Transverse colon (tissue), 4 donors: ENCODE results near the gene REM2. TPM values are rescaled to one million over a fixed set of nuclear protein-coding genes. Genes with fewer than 3 reads are reported as not detected.

ENCODE experiments used
- DNase-seq: peaks from one replicate; pipeline ENCODE4 v3.0.0-alpha.2; 2019
- H3K27ac ChIP-seq, 4 donors: fragments of 200-600 bp; sonication (generic); 2 replicates each; pipeline ENCODE4 v1.5.1; 2016 to 2018; ENCODE audit warnings: inconsistent platforms in 4 of 4
- H3K27me3 ChIP-seq: fragments of 200-600 bp; sonication (generic); 2 replicates; pipeline ENCODE4 v1.5.1; 2017; ENCODE audit warnings: inconsistent platforms
- H3K36me3 ChIP-seq, 4 donors: fragments of 200-600 bp; sonication (generic); 2 replicates each; pipeline ENCODE4 v1.5.1; 2017 to 2019; ENCODE audit warnings: inconsistent platforms in 4 of 4
- H3K4me1 ChIP-seq, 4 donors: fragments of 200-600 bp; sonication (generic); 2 replicates each; pipeline ENCODE4 v1.5.1; 2017 to 2020; ENCODE audit warnings: inconsistent platforms in 4 of 4
- H3K4me3 ChIP-seq, 4 donors: fragments of 200-600 bp; sonication (generic); 1 replicate in 1 of 4; 2 replicates in 3 of 4; pipeline versions ENCODE4 v1.5.1 to v1.6.1; 2017 to 2019; ENCODE audit warnings: inconsistent platforms in 4 of 4
- H3K9me3 ChIP-seq, 2 donors: fragments of 200-600 bp; sonication (generic); 2 replicates each; pipeline ENCODE4 v1.5.1; 2017 to 2019; ENCODE audit warnings: inconsistent platforms in 2 of 2
- EP300 ChIP-seq: sonication (generic); formaldehyde crosslinking; IDR thresholded peaks from one replicate; pipeline ENCODE4 v1.6.1; 2017; ENCODE audit warnings: antibody characterized with exemption, low read depth
- POLR2A ChIP-seq: fragments of 450-650 bp; IDR thresholded peaks from one replicate; pipeline ENCODE4 v1.6.1; 2016; ENCODE audit warnings: antibody characterized with exemption, mild to moderate bottlenecking, moderate library complexity
- POLR2AphosphoS5 ChIP-seq, 3 donors: sonication (generic); formaldehyde crosslinking; IDR thresholded peaks; one replicate each; pipeline ENCODE4 v1.6.1; 2016; ENCODE audit warnings: antibody characterized with exemption in 3 of 3
- WGBS, 2 donors: methylation state at CpG; one replicate each; pipeline ENCODE4 v1.1.5; 2018; ENCODE audit warnings: low coverage in 1 of 2; 5-methylcytosine and 5-hydroxymethylcytosine counted together
- in situ Hi-C, 4 donors: fragments of 200-750 bp; cut with MboI; loops; one replicate each; pipeline versions ENCODE4 v1.15.0 to v1.15.1; 2017; ENCODE audit warnings: low sequenced_read_pairs in 3 of 4, low pct_ligation_motif_present in 1 of 4, low pct_unique_long_range_greater_than_20kb in 1 of 4
- intact Hi-C: fragments of 100-400 bp; cut with DNase I; formaldehyde crosslinking; loops from one replicate; pipeline ENCODE4 v1.15.1; 2023; ENCODE audit warnings: low total_unique reads
- total RNA-seq, 4 donors: library from RNA; depleted of rRNA; stranded (reverse); fragments of >200 nt; gene quantifications; one replicate each; pipeline ENCODE4 v1.1.0, GENCODE V29; 2016
- TF ChIP-seq, protein P1 (sequence below), 5 experiments: fragments of 200-600 bp in 3 of 5; fragments of 450-650 bp in 2 of 5; sonication (generic) in 3 of 5; IDR thresholded peaks; 1 replicate in 2 of 5; 2 replicates in 3 of 5; pipeline ENCODE4 v1.5.1; 2016 to 2017; ENCODE audit warnings: antibody characterized with exemption in 5 of 5, inconsistent platforms in 3 of 5, mild to moderate bottlenecking in 2 of 5, moderate library complexity in 1 of 5

REM2 gene
- total RNA-seq, 4 donors from 2014 or later, result 0.27 to 5.2 (median 2.1) TPM; not detected in 1

DNA sequence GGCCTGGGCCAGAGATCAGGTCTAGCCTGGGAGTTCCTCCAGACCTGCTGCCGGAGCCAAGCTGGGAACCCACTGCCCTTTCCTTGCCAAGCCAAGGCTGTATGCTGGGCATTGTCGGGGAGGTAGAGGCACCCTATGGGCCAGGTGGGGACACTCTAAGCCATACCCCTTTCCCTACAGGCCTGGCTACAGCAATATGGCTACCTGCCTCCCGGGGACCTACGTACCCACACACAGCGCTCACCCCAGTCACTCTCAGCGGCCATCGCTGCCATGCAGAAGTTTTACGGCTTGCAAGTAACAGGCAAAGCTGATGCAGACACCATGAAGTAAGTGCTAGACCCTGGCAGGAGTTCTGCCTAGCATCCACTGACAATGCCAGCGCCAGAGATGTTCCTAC, 41.7 kb upstream of the REM2 start:
- H3K27ac ChIP-seq, result peak overlapping the region in 2 of 4 donors; percentile 33 to 96
- H3K27me3 ChIP-seq, result no peaks in the 10 kb centered on the region
- peaks cover 0 to 46% (median 8%) of the 10 kb centered on the region in 4 donors for H3K36me3 ChIP-seq
- peaks cover 10 to 46% (median 24%) of the 10 kb centered on the region in 4 donors for H3K4me1 ChIP-seq
- TF ChIP-seq POLR2AphosphoS5 (IDR thresholded peaks at IDR 0.05), result no peak
- TF ChIP-seq, protein P1, sequence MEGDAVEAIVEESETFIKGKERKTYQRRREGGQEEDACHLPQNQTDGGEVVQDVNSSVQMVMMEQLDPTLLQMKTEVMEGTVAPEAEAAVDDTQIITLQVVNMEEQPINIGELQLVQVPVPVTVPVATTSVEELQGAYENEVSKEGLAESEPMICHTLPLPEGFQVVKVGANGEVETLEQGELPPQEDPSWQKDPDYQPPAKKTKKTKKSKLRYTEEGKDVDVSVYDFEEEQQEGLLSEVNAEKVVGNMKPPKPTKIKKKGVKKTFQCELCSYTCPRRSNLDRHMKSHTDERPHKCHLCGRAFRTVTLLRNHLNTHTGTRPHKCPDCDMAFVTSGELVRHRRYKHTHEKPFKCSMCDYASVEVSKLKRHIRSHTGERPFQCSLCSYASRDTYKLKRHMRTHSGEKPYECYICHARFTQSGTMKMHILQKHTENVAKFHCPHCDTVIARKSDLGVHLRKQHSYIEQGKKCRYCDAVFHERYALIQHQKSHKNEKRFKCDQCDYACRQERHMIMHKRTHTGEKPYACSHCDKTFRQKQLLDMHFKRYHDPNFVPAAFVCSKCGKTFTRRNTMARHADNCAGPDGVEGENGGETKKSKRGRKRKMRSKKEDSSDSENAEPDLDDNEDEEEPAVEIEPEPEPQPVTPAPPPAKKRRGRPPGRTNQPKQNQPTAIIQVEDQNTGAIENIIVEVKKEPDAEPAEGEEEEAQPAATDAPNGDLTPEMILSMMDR (IDR thresholded peaks at IDR 0.05), result no peak
- no peak for TF ChIP-seq EP300
- no peak for TF ChIP-seq POLR2A
- in situ Hi-C loops (loop anchor here in 2 of 4 donors (10.0 to 25.0 kb wide), 2 partner anchors 254 to 277 kb away; partner anchors contain the start of genes ABHD4 (in 1 of the 2) and DAD1 (in 1 of the 2)), intact Hi-C loops (no loop called here)
- H3K4me3 ChIP-seq, result no peak overlapping the region
- 95% methylated on average over 9 of the region's 9 CpGs; no CpG with 5 or more reads in 1 of the 2 donors for WGBS, 2 donors
- no peak for DNase-seq
- H3K9me3 ChIP-seq, result no peaks in the 10 kb centered on the region

DNA sequence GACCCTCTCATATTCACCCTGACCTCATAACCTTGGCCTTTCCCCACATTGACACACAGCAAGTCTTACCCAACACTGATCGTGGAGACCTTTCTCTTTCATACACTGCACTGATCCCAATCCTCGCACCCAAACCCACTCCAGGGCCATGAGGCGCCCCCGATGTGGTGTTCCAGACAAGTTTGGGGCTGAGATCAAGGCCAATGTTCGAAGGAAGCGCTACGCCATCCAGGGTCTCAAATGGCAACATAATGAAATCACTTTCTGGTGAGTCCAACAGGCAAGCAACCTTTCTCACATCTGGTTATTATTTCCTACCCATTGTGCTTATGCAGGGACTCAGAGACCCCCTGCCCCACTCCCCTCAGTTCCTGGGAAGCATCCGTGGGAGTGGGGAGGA, 41.3 kb upstream of the REM2 start:
- WGBS, 2 donors, result 94% methylated on average over 8 of the region's 8 CpGs; no CpG with 5 or more reads in 1 of the 2 donors
- peaks cover 12 to 50% (median 29%) of the 10 kb centered on the region in 4 donors for H3K4me1 ChIP-seq
- in situ Hi-C loops, result loop anchor here in 2 of 4 donors (10.0 to 25.0 kb wide), 2 partner anchors 254 to 277 kb away; partner anchors contain the start of genes ABHD4 (in 1 of the 2) and DAD1 (in 1 of the 2)

DNA sequence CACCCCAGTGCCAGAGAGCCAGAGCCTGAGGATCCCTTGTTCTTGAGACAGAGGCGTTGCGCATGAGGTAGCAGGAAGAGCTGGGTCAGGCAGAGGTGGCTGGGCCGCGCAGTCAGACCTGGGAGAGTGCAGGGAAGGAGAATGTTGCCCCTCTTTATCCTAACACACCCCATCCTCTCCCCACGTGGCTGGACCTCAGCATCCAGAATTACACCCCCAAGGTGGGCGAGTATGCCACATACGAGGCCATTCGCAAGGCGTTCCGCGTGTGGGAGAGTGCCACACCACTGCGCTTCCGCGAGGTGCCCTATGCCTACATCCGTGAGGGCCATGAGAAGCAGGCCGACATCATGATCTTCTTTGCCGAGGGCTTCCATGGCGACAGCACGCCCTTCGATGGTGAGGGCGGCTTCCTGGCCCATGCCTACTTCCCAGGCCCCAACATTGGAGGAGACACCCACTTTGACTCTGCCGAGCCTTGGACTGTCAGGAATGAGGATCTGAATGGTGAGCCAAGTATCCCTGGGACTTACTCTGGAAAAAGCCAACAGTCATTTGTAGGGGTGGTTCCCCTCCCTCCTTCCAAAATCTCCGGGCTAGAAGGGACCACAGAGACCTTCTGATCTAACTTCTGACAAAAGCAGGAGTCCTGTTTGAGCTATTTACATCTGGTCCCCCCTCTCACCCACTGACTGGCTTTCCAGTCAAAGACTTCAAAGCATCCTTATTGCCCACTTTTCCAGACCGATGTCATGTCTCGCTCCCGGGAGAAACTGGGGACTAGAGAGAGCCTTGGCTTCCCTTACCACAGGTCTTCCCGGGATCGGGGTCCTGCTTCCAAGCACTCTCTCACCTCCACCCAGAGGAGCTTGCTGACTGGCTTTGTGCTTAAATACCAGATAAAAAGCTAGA, 40.6 kb upstream of the REM2 start:
- H3K4me3 ChIP-seq, result no peak overlapping the region

More for the DNA sequence above, 41.3 kb upstream of the REM2 start:
- H3K4me3 ChIP-seq, result no peak overlapping the region
- DNase-seq, result no peak
- TF ChIP-seq POLR2AphosphoS5 (IDR thresholded peaks at IDR 0.05) (no peak), POLR2A (no peak), EP300 (no peak)
- TF ChIP-seq, protein P1 (IDR thresholded peaks at IDR 0.05), result no peak
- H3K36me3 ChIP-seq, result peaks cover 0 to 47% (median 8%) of the 10 kb centered on the region in 4 donors
- intact Hi-C loops, result no loop called here
- H3K27ac ChIP-seq, result peak overlapping the region in 1 of 4 donors; percentile 96
- H3K27me3 ChIP-seq, result no peaks in the 10 kb centered on the region
- no peaks in the 10 kb centered on the region for H3K9me3 ChIP-seq

More for the DNA sequence above, 40.6 kb upstream of the REM2 start:
- H3K4me1 ChIP-seq, result peaks cover 19 to 55% (median 36%) of the 10 kb centered on the region in 4 donors
- H3K9me3 ChIP-seq, result no peaks in the 10 kb centered on the region
- 91% methylated on average over 28 of the region's 28 CpGs; no CpG with 5 or more reads in 1 of the 2 donors for WGBS, 2 donors
- TF ChIP-seq EP300 (no peak), POLR2AphosphoS5 (IDR thresholded peaks at IDR 0.05) (no peak), POLR2A (no peak)
- TF ChIP-seq, protein P1 (IDR thresholded peaks at IDR 0.05), result no peak
- H3K27ac ChIP-seq, result peak overlapping the region in 2 of 4 donors; percentile 1 to 96
- in situ Hi-C loops (loop anchor here in 2 of 4 donors (10.0 to 25.0 kb wide), 2 partner anchors 255 to 278 kb away; partner anchors contain the start of genes ABHD4 (in 1 of the 2) and DAD1 (in 1 of the 2)), intact Hi-C loops (no loop called here)
- no peaks in the 10 kb centered on the region for H3K27me3 ChIP-seq
- no peak for DNase-seq
- peaks cover 0 to 47% (median 8%) of the 10 kb centered on the region in 4 donors for H3K36me3 ChIP-seq
